ENCODE results near the gene STAMBP.
"Not testable (repeated sequence)": the region's sequence is repeated elsewhere in the genome, so short reads cannot be mapped to it uniquely, and the experiment has no call there.

The STAMBP gene

GRCh38 chr2:73856214-73856613, 27.5 kb downstream of the STAMBP start:
- no peak for DNase-seq (ENCODE audit: low read depth, low spot score)
- no peak for TF ChIP-seq EZH2 (IDR thresholded peaks at IDR 0.05)
- no peak for TF ChIP-seq POLR2AphosphoS5 (IDR thresholded peaks at IDR 0.05; ENCODE audit: borderline replicate concordance, low read depth, low read length)
- no peak for TF ChIP-seq FOXP2 (optimal IDR thresholded peaks at IDR 0.05; ENCODE audit: control extremely low read depth, extremely low read length, insufficient read depth)
- Histone ChIP-seq H3K27ac (no peak overlapping the region), H3K9ac (ENCODE audit: insufficient read length) (no peak overlapping the region), H3K36me3 (ENCODE audit: insufficient read depth, low read length) (peaks cover 69% of the 10 kb centered on the region), H3K9me3 (ENCODE audit: low read depth, low read length) (no peaks in the 10 kb centered on the region), H3K4me3 (no peak overlapping the region)

- Histone ChIP-seq H3K4me3 (no peak overlapping the region), H3K27ac (no peak overlapping the region), H3K9ac (ENCODE audit: insufficient read length) (no peak overlapping the region), H3K9me3 (ENCODE audit: low read depth, low read length) (no peaks in the 10 kb centered on the region), H3K36me3 (ENCODE audit: insufficient read depth, low read length) (peaks cover 68% of the 10 kb centered on the region)
- TF ChIP-seq POLR2AphosphoS5 (IDR thresholded peaks at IDR 0.05; ENCODE audit: borderline replicate concordance, low read depth, low read length) (no peak), EZH2 (IDR thresholded peaks at IDR 0.05) (no peak), FOXP2 (optimal IDR thresholded peaks at IDR 0.05; ENCODE audit: control extremely low read depth, extremely low read length, insufficient read depth) (no peak)
- DNase-seq (ENCODE audit: low read depth, low spot score): no peak
Measured at GRCh38 chr2:73859721-73860586, 31.2 kb downstream of the STAMBP start.

- peaks cover 74% of the 10 kb centered on the region for H3K36me3 ChIP-seq (ENCODE audit: insufficient read depth, low read length)
- H3K9me3 ChIP-seq (ENCODE audit: low read depth, low read length): no peaks in the 10 kb centered on the region
- TF ChIP-seq POLR2AphosphoS5 (IDR thresholded peaks at IDR 0.05; ENCODE audit: borderline replicate concordance, low read depth, low read length) (no peak), FOXP2 (optimal IDR thresholded peaks at IDR 0.05; ENCODE audit: control extremely low read depth, extremely low read length, insufficient read depth) (no peak), EZH2 (IDR thresholded peaks at IDR 0.05) (no peak)
- no peak overlapping the region for H3K9ac ChIP-seq (ENCODE audit: insufficient read length)
- no peak overlapping the region for H3K27ac ChIP-seq
- no peak for DNase-seq (ENCODE audit: low read depth, low spot score)
- no peak overlapping the region for H3K4me3 ChIP-seq
Measured at GRCh38 chr2:73862987-73863386, 34.2 kb downstream of the STAMBP start.

- no peak overlapping the region for H3K9ac ChIP-seq (ENCODE audit: insufficient read length)
- H3K36me3 ChIP-seq (ENCODE audit: insufficient read depth, low read length): peaks cover 36% of the 10 kb centered on the region
- no peak overlapping the region for H3K27ac ChIP-seq
- no peak overlapping the region for H3K4me3 ChIP-seq
- TF ChIP-seq POLR2AphosphoS5 (IDR thresholded peaks at IDR 0.05; ENCODE audit: borderline replicate concordance, low read depth, low read length): no peak
- TF ChIP-seq FOXP2 (optimal IDR thresholded peaks at IDR 0.05; ENCODE audit: control extremely low read depth, extremely low read length, insufficient read depth): no peak
- TF ChIP-seq EZH2 (IDR thresholded peaks at IDR 0.05): no peak
- DNase-seq (ENCODE audit: low read depth, low spot score): no peak
- no peaks in the 10 kb centered on the region for H3K9me3 ChIP-seq (ENCODE audit: low read depth, low read length)
Measured at GRCh38 chr2:73868204-73868978, 39.6 kb downstream of the STAMBP start.

- H3K9me3 ChIP-seq (ENCODE audit: low read depth, low read length): no peaks in the 10 kb centered on the region
- no peak overlapping the region for H3K4me3 ChIP-seq
- H3K9ac ChIP-seq (ENCODE audit: insufficient read length): no peak overlapping the region
- TF ChIP-seq EZH2 (IDR thresholded peaks at IDR 0.05): no peak
- H3K36me3 ChIP-seq (ENCODE audit: insufficient read depth, low read length): peaks cover 19% of the 10 kb centered on the region
- no peak for DNase-seq (ENCODE audit: low read depth, low spot score)
- no peak overlapping the region for H3K27ac ChIP-seq
Measured at GRCh38 chr2:73870084-73870483, 41.3 kb downstream of the STAMBP start.

GRCh38 chr2:73877071-73877802, 48.5 kb downstream of the STAMBP start:
- no peak for TF ChIP-seq POLR2AphosphoS5 (IDR thresholded peaks at IDR 0.05; ENCODE audit: borderline replicate concordance, low read depth, low read length)
- TF ChIP-seq EZH2 (IDR thresholded peaks at IDR 0.05): no peak
- TF ChIP-seq FOXP2 (optimal IDR thresholded peaks at IDR 0.05; ENCODE audit: control extremely low read depth, extremely low read length, insufficient read depth): no peak
- no peak overlapping the region for H3K4me3 ChIP-seq
- no peak for DNase-seq (ENCODE audit: low read depth, low spot score)
- H3K9ac ChIP-seq (ENCODE audit: insufficient read length): no peak overlapping the region
- H3K27ac ChIP-seq: no peak overlapping the region
- H3K9me3 ChIP-seq (ENCODE audit: low read depth, low read length): no peaks in the 10 kb centered on the region
- no peaks in the 10 kb centered on the region for H3K36me3 ChIP-seq (ENCODE audit: insufficient read depth, low read length)

- H3K4me3 ChIP-seq; H3K27ac ChIP-seq; H3K36me3 ChIP-seq (ENCODE audit: insufficient read depth, low read length); H3K9me3 ChIP-seq (ENCODE audit: low read depth, low read length); DNase-seq (ENCODE audit: low read depth, low spot score); H3K9ac ChIP-seq (ENCODE audit: insufficient read length): not testable (repeated sequence)
Measured at GRCh38 chr2:73877984-73878383, 49.2 kb downstream of the STAMBP start.

- TF ChIP-seq FOXP2 (optimal IDR thresholded peaks at IDR 0.05; ENCODE audit: control extremely low read depth, extremely low read length, insufficient read depth): no peak
- no peak for DNase-seq (ENCODE audit: low read depth, low spot score)
- Histone ChIP-seq H3K36me3 (ENCODE audit: insufficient read depth, low read length) (no peaks in the 10 kb centered on the region), H3K9me3 (ENCODE audit: low read depth, low read length) (no peaks in the 10 kb centered on the region), H3K9ac (ENCODE audit: insufficient read length) (no peak overlapping the region), H3K27ac (no peak overlapping the region), H3K4me3 (no peak overlapping the region)
Measured at GRCh38 chr2:73885406-73885805, 56.6 kb downstream of the STAMBP start.
